Nephron progenitor cell (in vitro differentiated cells): ENCODE measurements around the gene BLMH.

ENCODE experiments used
- DNase-seq: peaks from one replicate; pipeline ENCODE4 v3.0.0; 2021
- H3K27ac Mint-ChIP-seq: 2 replicates; pipeline ENCODE4 v1.8.0; 2021; ENCODE audit warnings: mild to moderate bottlenecking, moderate library complexity, mixed read lengths
- H3K27me3 Mint-ChIP-seq: 2 replicates; pipeline ENCODE4 v1.8.0; 2021; ENCODE audit warnings: mild to moderate bottlenecking, low read depth, mixed read lengths; ENCODE audit not compliant: poor library complexity
- H3K36me3 Mint-ChIP-seq: 2 replicates; pipeline ENCODE4 v1.8.0; 2021; ENCODE audit warnings: low read depth, mixed read lengths
- H3K4me1 Mint-ChIP-seq: 2 replicates; pipeline ENCODE4 v1.8.0; 2021; ENCODE audit warnings: mixed read lengths
- H3K4me3 Mint-ChIP-seq: 2 replicates; pipeline ENCODE4 v1.8.0; 2021; ENCODE audit warnings: mild to moderate bottlenecking, moderate library complexity, mixed read lengths
- H3K9me3 Mint-ChIP-seq: 2 replicates; pipeline ENCODE4 v1.8.0; 2021; ENCODE audit warnings: mild to moderate bottlenecking, moderate library complexity, mixed read lengths
- CTCF ChIP-seq: fragments of 200-600 bp; sonication (generic); IDR thresholded peaks from 2 replicates; pipeline ENCODE4 v1.5.0; 2021; ENCODE audit warnings: antibody characterized with exemption

The BLMH gene

GRCh38 chr17:30256756-30257506 lies 34.8 kb downstream of the BLMH start:
- DNase-seq: no peak
- Mint-ChIP-seq H3K9me3 (no peaks in the 10 kb centered on the region), H3K27me3 (no peaks in the 10 kb centered on the region), H3K27ac (no peak overlapping the region), H3K4me3 (no peak overlapping the region), H3K4me1 (peaks cover 13% of the 10 kb centered on the region), H3K36me3 (peaks cover 11% of the 10 kb centered on the region)
- TF ChIP-seq CTCF: no peak

- Mint-ChIP-seq H3K4me1 (peaks cover 13% of the 10 kb centered on the region), H3K36me3 (peaks cover 29% of the 10 kb centered on the region), H3K27ac (peak overlapping the region; percentile 51), H3K27me3 (no peaks in the 10 kb centered on the region), H3K4me3 (no peak overlapping the region), H3K9me3 (no peaks in the 10 kb centered on the region)
- no peak for DNase-seq
- TF ChIP-seq CTCF: no peak
Measured at GRCh38 chr17:30254150-30254549, 37.6 kb downstream of the BLMH start.

GRCh38 chr17:30253312-30253711 lies 38.4 kb downstream of the BLMH start:
- no peak for DNase-seq
- Mint-ChIP-seq H3K27ac (peak overlapping the region; percentile 93), H3K4me1 (peaks cover 13% of the 10 kb centered on the region), H3K4me3 (no peak overlapping the region), H3K9me3 (no peaks in the 10 kb centered on the region), H3K36me3 (peaks cover 31% of the 10 kb centered on the region), H3K27me3 (no peaks in the 10 kb centered on the region)
- no peak for TF ChIP-seq CTCF

- H3K27ac Mint-ChIP-seq: no peak overlapping the region
- peaks cover 43% of the 10 kb centered on the region for H3K36me3 Mint-ChIP-seq
- DNase-seq: no peak
- H3K27me3 Mint-ChIP-seq: no peaks in the 10 kb centered on the region
- no peak for TF ChIP-seq CTCF
- H3K4me3 Mint-ChIP-seq: no peak overlapping the region
- no peaks in the 10 kb centered on the region for H3K9me3 Mint-ChIP-seq
- H3K4me1 Mint-ChIP-seq: peaks cover 13% of the 10 kb centered on the region
Measured at GRCh38 chr17:30251931-30252330, 39.8 kb downstream of the BLMH start.

GRCh38 chr17:30249460-30249859 lies 42.3 kb downstream of the BLMH start:
- H3K9me3 Mint-ChIP-seq: no peaks in the 10 kb centered on the region
- H3K4me3 Mint-ChIP-seq: no peak overlapping the region
- H3K36me3 Mint-ChIP-seq: peaks cover 49% of the 10 kb centered on the region
- no peak overlapping the region for H3K27ac Mint-ChIP-seq
- no peak for TF ChIP-seq CTCF
- no peaks in the 10 kb centered on the region for H3K27me3 Mint-ChIP-seq
- DNase-seq: no peak
- peaks cover 13% of the 10 kb centered on the region for H3K4me1 Mint-ChIP-seq

GRCh38 chr17:30248786-30249185 lies 43.0 kb downstream of the BLMH start:
- no peaks in the 10 kb centered on the region for H3K9me3 Mint-ChIP-seq
- no peak for TF ChIP-seq CTCF
- DNase-seq: no peak
- H3K27me3 Mint-ChIP-seq: no peaks in the 10 kb centered on the region
- H3K36me3 Mint-ChIP-seq: peaks cover 49% of the 10 kb centered on the region
- no peak overlapping the region for H3K4me3 Mint-ChIP-seq
- H3K4me1 Mint-ChIP-seq: peaks cover 12% of the 10 kb centered on the region
- H3K27ac Mint-ChIP-seq: no peak overlapping the region
